Measurements from ENCODE around the gene SOX5. TPM values are rescaled to one million over a fixed set of nuclear protein-coding genes. Genes with fewer than 3 reads are reported as not detected.

SOX5 gene
- total and polyA plus RNA-seq, 9 of the 15 experiments (the other 6 are each of a cell fraction or from before 2014, with no cell fraction given) = 8.3 to 16.5 (median 11.9) TPM

DNA sequence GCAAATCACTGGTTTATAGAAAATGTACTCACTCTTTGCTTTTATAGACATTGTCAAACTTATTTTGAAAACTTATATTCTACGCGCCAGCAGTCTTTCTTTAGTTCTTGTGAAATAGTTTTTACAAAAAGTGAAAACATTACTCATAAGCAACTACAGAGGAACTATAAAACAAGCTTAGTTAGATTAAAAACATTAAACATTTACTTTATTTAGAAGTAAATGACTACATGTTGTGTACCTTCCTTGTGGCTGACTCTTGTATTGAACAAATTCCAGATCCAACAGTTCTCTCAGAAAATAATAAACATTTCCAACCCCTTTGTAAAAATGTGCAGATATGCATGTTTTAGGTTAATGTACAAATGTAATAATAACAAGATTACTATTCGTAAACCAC is 198.5 kb downstream of the SOX5 start (continued):
- TF ChIP-seq, protein P1, sequence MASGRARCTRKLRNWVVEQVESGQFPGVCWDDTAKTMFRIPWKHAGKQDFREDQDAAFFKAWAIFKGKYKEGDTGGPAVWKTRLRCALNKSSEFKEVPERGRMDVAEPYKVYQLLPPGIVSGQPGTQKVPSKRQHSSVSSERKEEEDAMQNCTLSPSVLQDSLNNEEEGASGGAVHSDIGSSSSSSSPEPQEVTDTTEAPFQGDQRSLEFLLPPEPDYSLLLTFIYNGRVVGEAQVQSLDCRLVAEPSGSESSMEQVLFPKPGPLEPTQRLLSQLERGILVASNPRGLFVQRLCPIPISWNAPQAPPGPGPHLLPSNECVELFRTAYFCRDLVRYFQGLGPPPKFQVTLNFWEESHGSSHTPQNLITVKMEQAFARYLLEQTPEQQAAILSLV (tag; IDR thresholded peaks at IDR 0.05) = no peak
- no peak for TF ChIP-seq HNRNPK (IDR thresholded peaks at IDR 0.05; ENCODE audit: low read depth, low read length, poor library complexity, severe bottlenecking)
- TF ChIP-seq HMG20A (CRISPR knock-in tag; conservative IDR thresholded peaks at IDR 0.05) = no peak

- Histone ChIP-seq H3K9ac (ENCODE audit: insufficient read depth in 1 of 2, low read depth in 2 of 2, low read length in 2 of 2) (no peak overlapping the region), H3K27me3 (ENCODE audit: control insufficient read depth in 2 of 2, insufficient read depth in 2 of 2, low read length in 2 of 2) (no peaks in the 10 kb centered on the region), H3K4me2 (ENCODE audit: insufficient read depth, low read length) (no peak overlapping the region), H3K9me1 (ENCODE audit: control insufficient read depth, insufficient read depth, low read length) (no peaks in the 10 kb centered on the region), H3K4me3 (no peak overlapping the region), H3K4me1 (replicated peaks in 1 of 2; ENCODE audit: control insufficient read depth in 2 of 2, insufficient read depth in 2 of 2, low read length in 2 of 2) (no peaks in the 10 kb centered on the region; a peak in 1 of 5 replicates), H3K9me3 (replicated peaks; ENCODE audit: control insufficient read depth, insufficient read depth, low read depth, low read length) (peaks cover 5% of the 10 kb centered on the region; the same call in 1 of the 2 replicates), H3K36me3 (ENCODE audit: control insufficient read depth, insufficient read depth, low read length) (no peaks in the 10 kb centered on the region), H4K20me1 (replicated peaks; ENCODE audit: control insufficient read depth, insufficient read depth, low read length) (no peaks in the 10 kb centered on the region), H2AFZ (ENCODE audit: low read depth, low read length) (no peak overlapping the region), H3K27ac (ENCODE audit: extremely low read depth, low read depth, low read length) (no peak overlapping the region), H3K79me2 (ENCODE audit: control insufficient read depth, insufficient read depth, low read length) (no peaks in the 10 kb centered on the region)
- intact Hi-C loops (cut with micrococcal nuclease) = no loop called here
- no peak for ATAC-seq
- no peak for FAIRE-seq
- CTCF ChIA-PET (ENCODE audit: low intra/inter-chr PET ratio) = no interaction called here
- WGBS (ENCODE audit: insufficient coverage, low coverage, missing lambda C conversion rate) = 65% methylated on average over 3 of the region's 3 CpGs
- POLR2A ChIA-PET = no interaction called here
- BruUV-seq (replicated peaks) = no TSS peak
- no peak for DNase-seq (ENCODE audit: extremely low read depth in 1 of 4, low spot score in 3 of 4)
- in situ Hi-C loops (cut with MboI) = no loop called here
- TF ChIP-seq SIN3B (IDR thresholded peaks at IDR 0.05; ENCODE audit: low read depth) = no peak
- no peak for TF ChIP-seq RFX5 (IDR thresholded peaks at IDR 0.05; ENCODE audit: low read depth, low read length)
- no peak for TF ChIP-seq ZNF140 (CRISPR knock-in tag; IDR thresholded peaks at IDR 0.05)
- TF ChIP-seq, protein P2, sequence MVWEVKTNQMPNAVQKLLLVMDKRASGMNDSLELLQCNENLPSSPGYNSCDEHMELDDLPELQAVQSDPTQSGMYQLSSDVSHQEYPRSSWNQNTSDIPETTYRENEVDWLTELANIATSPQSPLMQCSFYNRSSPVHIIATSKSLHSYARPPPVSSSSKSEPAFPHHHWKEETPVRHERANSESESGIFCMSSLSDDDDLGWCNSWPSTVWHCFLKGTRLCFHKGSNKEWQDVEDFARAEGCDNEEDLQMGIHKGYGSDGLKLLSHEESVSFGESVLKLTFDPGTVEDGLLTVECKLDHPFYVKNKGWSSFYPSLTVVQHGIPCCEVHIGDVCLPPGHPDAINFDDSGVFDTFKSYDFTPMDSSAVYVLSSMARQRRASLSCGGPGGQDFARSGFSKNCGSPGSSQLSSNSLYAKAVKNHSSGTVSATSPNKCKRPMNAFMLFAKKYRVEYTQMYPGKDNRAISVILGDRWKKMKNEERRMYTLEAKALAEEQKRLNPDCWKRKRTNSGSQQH (CRISPR knock-in tag; IDR thresholded peaks at IDR 0.05) = no peak
- no peak for TF ChIP-seq HMBOX1 (IDR thresholded peaks at IDR 0.05)
- TF ChIP-seq TAF1 (IDR thresholded peaks at IDR 0.05; ENCODE audit: control insufficient read depth, extremely low read depth, insufficient read depth, low read length, severe bottlenecking) = no peak
- TF ChIP-seq HDAC6 (IDR thresholded peaks at IDR 0.05; ENCODE audit: low read depth, low read length) = no peak
- no peak for TF ChIP-seq KLF1 (tag; IDR thresholded peaks at IDR 0.05)
- TF ChIP-seq SRF (CRISPR knock-in tag; IDR thresholded peaks at IDR 0.05) = no peak
- no peak for TF ChIP-seq PRMT5 (CRISPR knock-in tag; IDR thresholded peaks at IDR 0.05)
- no peak for TF ChIP-seq ZNF644 (tag; IDR thresholded peaks at IDR 0.05; ENCODE audit: low read depth)
- no peak for TF ChIP-seq NELFE (IDR thresholded peaks at IDR 0.05; ENCODE audit: insufficient read depth, insufficient read length)
- TF ChIP-seq TFE3 (CRISPR knock-in tag; IDR thresholded peaks at IDR 0.05) = no peak
These were observed 204.8 kb downstream of the SOX5 start for GRCh38 chr12:23744696-23745095.
